ENCODE results near the gene ZNF207.

- TF ChIP-seq, protein P1, sequence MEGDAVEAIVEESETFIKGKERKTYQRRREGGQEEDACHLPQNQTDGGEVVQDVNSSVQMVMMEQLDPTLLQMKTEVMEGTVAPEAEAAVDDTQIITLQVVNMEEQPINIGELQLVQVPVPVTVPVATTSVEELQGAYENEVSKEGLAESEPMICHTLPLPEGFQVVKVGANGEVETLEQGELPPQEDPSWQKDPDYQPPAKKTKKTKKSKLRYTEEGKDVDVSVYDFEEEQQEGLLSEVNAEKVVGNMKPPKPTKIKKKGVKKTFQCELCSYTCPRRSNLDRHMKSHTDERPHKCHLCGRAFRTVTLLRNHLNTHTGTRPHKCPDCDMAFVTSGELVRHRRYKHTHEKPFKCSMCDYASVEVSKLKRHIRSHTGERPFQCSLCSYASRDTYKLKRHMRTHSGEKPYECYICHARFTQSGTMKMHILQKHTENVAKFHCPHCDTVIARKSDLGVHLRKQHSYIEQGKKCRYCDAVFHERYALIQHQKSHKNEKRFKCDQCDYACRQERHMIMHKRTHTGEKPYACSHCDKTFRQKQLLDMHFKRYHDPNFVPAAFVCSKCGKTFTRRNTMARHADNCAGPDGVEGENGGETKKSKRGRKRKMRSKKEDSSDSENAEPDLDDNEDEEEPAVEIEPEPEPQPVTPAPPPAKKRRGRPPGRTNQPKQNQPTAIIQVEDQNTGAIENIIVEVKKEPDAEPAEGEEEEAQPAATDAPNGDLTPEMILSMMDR (IDR thresholded peaks at IDR 0.05): no peak
- no peak for TF ChIP-seq EZH2 (IDR thresholded peaks at IDR 0.05; ENCODE audit: borderline replicate concordance, insufficient read depth, low read depth, low read length, poor library complexity, severe bottlenecking)
These were observed 76.9 kb downstream of the ZNF207 start for GRCh38 chr17:32426894-32427293.

Data from B cell (primary cell).